ENCODE results near the gene SH3BGR.
"Not testable (repeated sequence)": the region's sequence is repeated elsewhere in the genome, so short reads cannot be mapped to it uniquely, and the experiment has no call there.

The SH3BGR gene

GRCh38 chr21:39515684-39516472 lies 64.1 kb downstream of the SH3BGR start:
- no peak for DNase-seq (ENCODE audit: low spot score)

- DNase-seq (ENCODE audit: low spot score), result peak; percentile 53
Observed at GRCh38 chr21:39518055-39518846, 66.5 kb downstream of the SH3BGR start.

- DNase-seq (ENCODE audit: low spot score), result no peak
Observed at GRCh38 chr21:39518847-39519210, 67.1 kb downstream of the SH3BGR start.

- no peak for DNase-seq (ENCODE audit: low spot score)
Observed at GRCh38 chr21:39519835-39520234, 68.1 kb downstream of the SH3BGR start.

GRCh38 chr21:39523399-39523798 lies 71.6 kb downstream of the SH3BGR start:
- no peak for DNase-seq (ENCODE audit: low spot score)

GRCh38 chr21:39523915-39524314 lies 72.1 kb downstream of the SH3BGR start:
- no peak for DNase-seq (ENCODE audit: low spot score)

GRCh38 chr21:39525129-39525528 lies 73.4 kb downstream of the SH3BGR start:
- DNase-seq (ENCODE audit: low spot score), result no peak

- no peak for DNase-seq (ENCODE audit: low spot score)
Observed at GRCh38 chr21:39525601-39526000, 73.8 kb downstream of the SH3BGR start.

GRCh38 chr21:39527067-39527595 lies 75.4 kb downstream of the SH3BGR start:
- DNase-seq (ENCODE audit: low spot score), result no peak

GRCh38 chr21:39527664-39528381 lies 76.1 kb downstream of the SH3BGR start:
- DNase-seq (ENCODE audit: low spot score), result no peak

GRCh38 chr21:39529026-39529425 lies 77.3 kb downstream of the SH3BGR start:
- DNase-seq (ENCODE audit: low spot score), result no peak

GRCh38 chr21:39531064-39531463 lies 79.3 kb downstream of the SH3BGR start:
- DNase-seq (ENCODE audit: low spot score), result no peak

- DNase-seq (ENCODE audit: low spot score), result no peak
Observed at GRCh38 chr21:39531840-39532239, 80.1 kb downstream of the SH3BGR start.

GRCh38 chr21:39533545-39534380 lies 82.0 kb downstream of the SH3BGR start:
- DNase-seq (ENCODE audit: low spot score), result no peak

GRCh38 chr21:39535646-39536437 lies 84.1 kb downstream of the SH3BGR start:
- no peak for DNase-seq (ENCODE audit: low spot score)

- DNase-seq (ENCODE audit: low spot score), result no peak
Observed at GRCh38 chr21:39536835-39537234, 85.1 kb downstream of the SH3BGR start.

- no peak for DNase-seq (ENCODE audit: low spot score)
Observed at GRCh38 chr21:39537571-39537970, 85.8 kb downstream of the SH3BGR start.

- no peak for DNase-seq (ENCODE audit: low spot score)
Observed at GRCh38 chr21:39538453-39539042, 86.8 kb downstream of the SH3BGR start.

GRCh38 chr21:39540367-39540766 lies 88.6 kb downstream of the SH3BGR start:
- not testable (repeated sequence) for DNase-seq (ENCODE audit: low spot score)

GRCh38 chr21:39542736-39543135 lies 91.0 kb downstream of the SH3BGR start:
- no peak for DNase-seq (ENCODE audit: low spot score)

All from CD4-positive, alpha-beta T cell treated with Interleukin-6 at 100 ng/mL for 8 hours (primary cell).